WI38 (cell line): ENCODE data around the gene CCDC201.

Experiments
- H3K4me3 ChIP-seq: 2 replicates; pipeline ENCODE4 v1.5.1; 2011; ENCODE audit warnings: low read depth, mild to moderate bottlenecking, control low read depth, low read length
- CTCF ChIP-seq: IDR thresholded peaks from 2 replicates; pipeline ENCODE4 v1.5.1; 2012; ENCODE audit warnings: low read depth, mild to moderate bottlenecking, control low read depth, low read length

The CCDC201 gene

DNA sequence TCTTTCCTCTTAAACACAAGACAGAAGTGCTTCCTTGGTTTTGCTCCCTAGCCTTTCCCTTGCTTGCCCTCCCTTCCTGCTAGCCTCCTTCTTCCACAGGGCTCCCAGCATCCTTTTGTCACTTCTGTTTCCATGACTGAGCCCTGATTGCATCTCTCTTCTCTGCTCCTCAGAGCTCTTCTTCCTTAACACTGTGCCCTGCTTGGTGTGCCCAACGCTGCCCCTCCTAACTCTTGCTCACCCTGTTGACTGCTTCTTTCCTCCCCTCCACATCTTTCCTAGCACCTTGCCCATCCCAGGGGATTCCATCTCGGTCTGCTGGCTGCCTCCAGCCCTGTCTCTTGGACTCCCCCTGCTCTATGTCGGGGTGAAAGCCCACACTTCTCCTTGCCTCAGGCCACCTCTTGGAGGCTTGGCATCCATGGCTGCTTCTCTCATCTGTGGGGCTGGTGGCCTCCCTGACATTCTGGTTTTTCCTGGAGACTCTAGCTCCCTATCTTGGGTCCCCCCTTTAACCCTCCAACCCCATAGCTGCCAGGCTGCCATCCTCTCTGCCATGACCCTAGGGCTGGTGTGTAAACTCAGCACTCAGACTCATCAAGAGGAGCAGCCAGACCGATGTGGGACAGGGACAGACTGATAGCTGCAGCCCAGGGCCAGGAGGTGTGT, 21.2 kb upstream of the CCDC201 start:
- no peak for TF ChIP-seq CTCF

DNA sequence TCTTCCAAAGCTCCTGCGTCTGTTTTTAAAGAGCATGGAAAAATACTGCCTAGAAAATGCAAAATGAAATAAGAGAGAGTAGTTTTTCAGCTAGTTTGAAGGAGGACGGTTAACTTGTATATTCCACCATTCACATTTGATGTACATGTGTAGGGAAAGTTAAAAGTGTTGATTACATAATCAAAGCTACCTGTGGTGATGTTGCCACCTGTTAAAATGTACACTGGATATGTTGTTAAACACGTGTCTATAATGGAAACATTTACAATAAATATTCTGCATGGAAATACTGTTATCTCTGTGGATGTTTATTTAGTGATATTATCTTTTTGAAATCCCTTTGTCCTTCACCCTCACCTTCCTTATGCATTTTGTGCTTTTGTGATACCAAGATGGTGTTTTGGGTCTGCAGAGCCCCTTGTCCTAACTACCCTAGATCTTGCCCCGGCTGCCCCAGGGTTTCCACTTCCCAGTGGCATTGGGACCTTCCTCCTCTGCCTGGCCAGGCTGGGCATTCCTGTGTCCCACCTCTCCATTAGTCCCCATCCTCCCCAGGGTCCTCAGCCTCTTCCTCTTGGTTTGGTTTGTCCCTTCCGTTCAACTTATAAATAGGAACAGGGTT, 20.6 kb upstream of the CCDC201 start:
- no peak for TF ChIP-seq CTCF
- H3K4me3 ChIP-seq, result no peak overlapping the region

More for the DNA sequence above, 21.2 kb upstream of the CCDC201 start:
- H3K4me3 ChIP-seq, result no peak overlapping the region

GRCh38 chr7:45892407-45893035, 19.6 kb upstream of the CCDC201 start:
- TF ChIP-seq CTCF, result no peak
- H3K4me3 ChIP-seq, result no peak overlapping the region

GRCh38 chr7:45891462-45892402, 18.9 kb upstream of the CCDC201 start:
- no peak for TF ChIP-seq CTCF
- no peak overlapping the region for H3K4me3 ChIP-seq

GRCh38 chr7:45890902-45891461, 18.1 kb upstream of the CCDC201 start:
- H3K4me3 ChIP-seq, result no peak overlapping the region
- peak; percentile 41; the same call in 1 of the 2 replicates for TF ChIP-seq CTCF

DNA sequence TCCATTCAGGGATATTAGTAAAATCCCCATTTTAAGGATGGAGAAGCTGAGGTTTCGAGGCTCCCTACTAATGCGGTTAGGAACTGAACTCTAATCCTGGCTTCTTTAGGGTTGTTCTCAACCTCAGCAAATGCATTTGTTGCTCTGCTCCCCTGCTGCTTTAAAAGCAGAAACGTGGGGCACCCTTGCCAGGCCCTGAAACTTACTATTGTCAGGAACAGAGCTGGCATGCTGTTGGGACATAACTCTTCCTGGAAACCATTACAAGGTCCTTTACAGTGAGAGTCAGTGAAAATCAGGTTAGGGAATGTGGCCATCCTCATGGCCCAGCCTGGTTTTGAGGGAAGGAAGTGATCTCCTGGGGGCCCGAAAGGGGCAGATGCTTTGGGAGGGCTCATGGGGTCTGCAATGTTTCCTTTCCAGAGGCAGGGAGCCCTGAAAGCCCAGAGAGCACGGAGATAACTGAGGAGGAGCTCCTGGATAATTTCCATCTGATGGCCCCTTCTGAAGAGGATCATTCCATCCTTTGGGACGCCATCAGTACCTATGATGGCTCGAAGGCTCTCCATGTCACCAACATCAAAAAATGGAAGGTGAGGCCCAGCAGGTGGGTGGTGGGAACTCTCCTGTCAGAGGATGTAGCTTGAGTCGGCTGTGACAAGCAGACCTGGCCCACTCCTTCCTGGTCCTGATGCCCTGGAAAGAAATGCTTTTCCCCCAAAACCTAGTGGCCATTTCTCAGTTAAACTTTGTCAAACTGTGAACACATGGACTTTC, 17.4 kb upstream of the CCDC201 start:
- H3K4me3 ChIP-seq, result no peak overlapping the region
- TF ChIP-seq CTCF, result no peak
